ENCODE results near the gene EIF4H. TPM values are rescaled to one million over a fixed set of nuclear protein-coding genes. Genes with fewer than 3 reads are reported as not detected.

The EIF4H gene
- polyA plus RNA-seq, 2 of the 4 experiments (the other 2 are of a cell fraction) = 361 to 364 TPM

- DNase-seq (ENCODE audit: low read depth in 1 of 2, low spot score in 1 of 2) = no peak
- no peak for ATAC-seq
- Histone ChIP-seq H3K9me3 (no peaks in the 10 kb centered on the region), H3K27ac (peak overlapping the region; percentile 94 to 99; a peak in 5 of 6 replicates), H3K4me3 (peak overlapping the region; percentile 96), H3K4me2 (peak overlapping the region; percentile 96), H3K4me1 (peaks cover 42% of the 10 kb centered on the region)
- CTCF ChIA-PET = interaction anchor here (0.7 to 1.2 kb wide), 6 partner anchors 9 to 275 kb away, joined by 3 to 7 read pairs (median 3); partner anchors contain the start of gene LIMK1
- POLR2A ChIA-PET = interaction anchor here (0.7 to 0.8 kb wide), 2 partner anchors 8 to 120 kb away, joined by 3 to 4 read pairs; no protein-coding TSS in a partner anchor
- TF ChIP-seq CBX8 (IDR thresholded peaks at IDR 0.05) (no peak), ZFP36 (IDR thresholded peaks at IDR 0.05; ENCODE audit: borderline replicate concordance, partially characterized antibody) (no peak)
- FAIRE-seq = no peak
- WGBS (ENCODE audit: missing lambda C conversion rate) = 11% methylated on average over 6 of the region's 6 CpGs
Measured at GRCh38 chr7:74175340-74175739, 1.2 kb downstream of the EIF4H start.

GRCh38 chr7:74176555-74176954 is 2.4 kb downstream of the EIF4H start:
- 89% methylated on average over 3 of the region's 3 CpGs for WGBS (ENCODE audit: missing lambda C conversion rate)
- Histone ChIP-seq H3K4me2 (peak overlapping the region; percentile 96), H3K27ac (no peak overlapping the region), H3K9me3 (no peaks in the 10 kb centered on the region), H3K4me3 (no peak overlapping the region), H3K4me1 (peaks cover 43% of the 10 kb centered on the region)
- FAIRE-seq = no peak
- DNase-seq (ENCODE audit: low read depth in 1 of 2, low spot score in 1 of 2) = no peak
- TF ChIP-seq GATA3 (IDR thresholded peaks at IDR 0.05; ENCODE audit: borderline replicate concordance) (no peak), RAD21 (conservative IDR thresholded peaks at IDR 0.05 in 1 of 2, IDR thresholded peaks at IDR 0.05 in 1 of 2) (no peak), FOXS1 (CRISPR knock-in tag; IDR thresholded peaks at IDR 0.05) (no peak), CEBPB (IDR thresholded peaks at IDR 0.05) (no peak), TFCP2L1 (CRISPR knock-in tag; IDR thresholded peaks at IDR 0.05) (no peak), BHLHE40 (IDR thresholded peaks at IDR 0.05; ENCODE audit: low read depth, low read length) (no peak), HEYL (CRISPR knock-in tag; IDR thresholded peaks at IDR 0.05) (no peak), EHF (CRISPR knock-in tag; IDR thresholded peaks at IDR 0.05) (no peak), RARB (CRISPR knock-in tag; IDR thresholded peaks at IDR 0.05) (no peak), KDM5A (IDR thresholded peaks at IDR 0.05) (no peak), FOSL2 (IDR thresholded peaks at IDR 0.05) (no peak), FOSL2 (CRISPR knock-in tag; IDR thresholded peaks at IDR 0.05) (no peak), CHD4 (IDR thresholded peaks at IDR 0.05; ENCODE audit: borderline replicate concordance) (no peak), E2F6 (IDR thresholded peaks at IDR 0.05; ENCODE audit: borderline replicate concordance, low read depth) (no peak), CBX8 (IDR thresholded peaks at IDR 0.05) (no peak), RCOR1 (IDR thresholded peaks at IDR 0.05; ENCODE audit: low read depth, low read length) (no peak), RNF2 (IDR thresholded peaks at IDR 0.05; ENCODE audit: borderline replicate concordance, low read depth) (no peak), PBX3 (IDR thresholded peaks at IDR 0.05) (no peak), NFE2L2 (conservative IDR thresholded peaks at IDR 0.05; ENCODE audit: low read length) (no peak), MAZ (IDR thresholded peaks at IDR 0.05; ENCODE audit: borderline replicate concordance, low read depth, low read length) (no peak)
- POLR2A ChIA-PET = no interaction called here
- no peak for ATAC-seq
- CTCF ChIA-PET = interaction anchor here (1.3 to 4.9 kb wide), 3 partner anchors 27 to 224 kb away, joined by 4 to 39 read pairs (median 19); no protein-coding TSS in a partner anchor

GRCh38 chr7:74178632-74179031 is 4.5 kb downstream of the EIF4H start:
- POLR2A ChIA-PET = interaction anchor here (0.6 to 1.4 kb wide), 3 partner anchors 20 to 55 kb away, joined by 4 to 7 read pairs (median 4); no protein-coding TSS in a partner anchor
- 86% methylated on average over 9 of the region's 9 CpGs for WGBS (ENCODE audit: missing lambda C conversion rate)

More at GRCh38 chr7:74178632-74179031, 4.5 kb downstream of the EIF4H start:
- CTCF ChIA-PET = interaction anchor here (0.7 to 4.9 kb wide), 11 partner anchors 10 to 227 kb away, joined by 3 to 39 read pairs (median 3); no protein-coding TSS in a partner anchor
- no peak for FAIRE-seq
- H3K4me2 ChIP-seq = no peak overlapping the region
- no peak overlapping the region for H3K4me3 ChIP-seq
- H3K27ac ChIP-seq = no peak overlapping the region
- no peaks in the 10 kb centered on the region for H3K9me3 ChIP-seq
- DNase-seq (ENCODE audit: low read depth in 1 of 2, low spot score in 1 of 2) = no peak
- no peak for ATAC-seq
- TF ChIP-seq ESRRA (IDR thresholded peaks at IDR 0.05; ENCODE audit: borderline replicate concordance, low read length) (no peak), EHMT2 (IDR thresholded peaks at IDR 0.05; ENCODE audit: low read depth) (no peak), ZFP36 (IDR thresholded peaks at IDR 0.05; ENCODE audit: borderline replicate concordance, partially characterized antibody) (no peak), RARB (CRISPR knock-in tag; IDR thresholded peaks at IDR 0.05) (no peak)
- peaks cover 45% of the 10 kb centered on the region for H3K4me1 ChIP-seq
